SK-N-SH treated with all-trans-retinoic acid at 6 μM for 48 hours (cell line): ENCODE results near the gene LTBP1.

Experiments used
- ATAC-seq: fragments of 200-7000 bp; cut with Tn5 transposase; 3 replicates; pipeline ENCODE4 v1.9.1; 2020; ENCODE audit warnings: mild to moderate bottlenecking, moderate library complexity
- ARNTL ChIP-seq: fragments of 450-650 bp; formaldehyde crosslinking; IDR thresholded peaks from 2 replicates; pipeline ENCODE4 v1.5.0; 2020; ENCODE audit warnings: low read depth, mild to moderate bottlenecking, moderate library complexity, borderline replicate concordance
- CREB5 ChIP-seq: fragments of 250-450 bp; sonication (Bioruptor Pico); IDR thresholded peaks from 2 replicates; pipeline ENCODE4 v1.5.1; 2020; ENCODE audit warnings: low read depth, mild to moderate bottlenecking, moderate library complexity
- CSDC2 ChIP-seq: fragments of 250-450 bp; sonication (Bioruptor Pico); IDR thresholded peaks from 2 replicates; pipeline ENCODE4 v1.5.0; 2020; ENCODE audit warnings: mild to moderate bottlenecking, moderate library complexity
- CSRNP3 ChIP-seq: fragments of 250-450 bp; sonication (Bioruptor Pico); IDR thresholded peaks from 2 replicates; pipeline ENCODE4 v1.5.1; 2021; ENCODE audit warnings: mild to moderate bottlenecking, moderate library complexity
- ESRRG ChIP-seq: fragments of 250-450 bp; sonication (Bioruptor Pico); IDR thresholded peaks from 2 replicates; pipeline ENCODE4 v1.6.1; 2021; ENCODE audit warnings: mild to moderate bottlenecking
- GLIS3 ChIP-seq: fragments of 250-450 bp; sonication (Bioruptor Pico); IDR thresholded peaks from 2 replicates; pipeline ENCODE4 v1.5.0; 2020; ENCODE audit warnings: mild to moderate bottlenecking, moderate library complexity
- ISL1 ChIP-seq: fragments of 250-450 bp; sonication (Bioruptor Pico); IDR thresholded peaks from 2 replicates; pipeline ENCODE4 v2.1.2; 2022; ENCODE audit warnings: mild to moderate bottlenecking, moderate library complexity
- OSR1 ChIP-seq: fragments of 250-450 bp; sonication (Bioruptor Pico); IDR thresholded peaks from 2 replicates; pipeline ENCODE4 v1.8.0; 2022; ENCODE audit warnings: moderate library complexity, mild to moderate bottlenecking, inconsistent platforms
- PATZ1 ChIP-seq: fragments of 250-450 bp; sonication (Bioruptor Pico); IDR thresholded peaks from 2 replicates; pipeline ENCODE4 v1.8.0; 2020; ENCODE audit warnings: mild to moderate bottlenecking, moderate library complexity, borderline replicate concordance
- POU6F1 ChIP-seq: fragments of 250-450 bp; sonication (Bioruptor Pico); IDR thresholded peaks from 2 replicates; pipeline ENCODE4 v1.8.0; 2021; ENCODE audit warnings: low read depth, mild to moderate bottlenecking, moderate library complexity, borderline replicate concordance
- PPARA ChIP-seq: fragments of 250-450 bp; sonication (Bioruptor Pico); IDR thresholded peaks from 2 replicates; pipeline ENCODE4 v1.5.0; 2020; ENCODE audit warnings: mild to moderate bottlenecking, borderline replicate concordance
- RARB ChIP-seq: fragments of 250-450 bp; sonication (Bioruptor Pico); IDR thresholded peaks from 2 replicates; pipeline ENCODE4 v1.8.0; 2021; ENCODE audit warnings: mild to moderate bottlenecking, moderate library complexity
- SNAI2 ChIP-seq: fragments of 250-450 bp; sonication (Bioruptor Pico); IDR thresholded peaks from 2 replicates; pipeline ENCODE4 v1.5.0; 2020; ENCODE audit warnings: mild to moderate bottlenecking, moderate library complexity
- TCF4 ChIP-seq: fragments of 250-450 bp; sonication (Bioruptor Pico); IDR thresholded peaks from 2 replicates; pipeline ENCODE4 v1.8.0; 2021; ENCODE audit warnings: mild to moderate bottlenecking, moderate library complexity, borderline replicate concordance
- TOX ChIP-seq: fragments of 250-450 bp; sonication (Bioruptor Pico); IDR thresholded peaks from 2 replicates; pipeline ENCODE4 v1.8.0; 2021; ENCODE audit warnings: mild to moderate bottlenecking, moderate library complexity, borderline replicate concordance
- TSHZ2 ChIP-seq: fragments of 250-450 bp; sonication (Bioruptor Pico); IDR thresholded peaks from 2 replicates; pipeline ENCODE4 v1.5.0; 2020; ENCODE audit warnings: mild to moderate bottlenecking, moderate library complexity
- ZC3H10 ChIP-seq: fragments of 250-450 bp; sonication (Bioruptor Pico); IDR thresholded peaks from 2 replicates; pipeline ENCODE4 v1.5.1; 2021; ENCODE audit warnings: mild to moderate bottlenecking, moderate library complexity
- ZFP3 ChIP-seq: fragments of 250-450 bp; sonication (Bioruptor Pico); IDR thresholded peaks from 2 replicates; pipeline ENCODE4 v1.5.0; 2020; ENCODE audit warnings: mild to moderate bottlenecking, moderate library complexity
- ZFP30 ChIP-seq: fragments of 450-650 bp; formaldehyde crosslinking; IDR thresholded peaks from 2 replicates; pipeline ENCODE4 v1.5.0; 2022; ENCODE audit warnings: mild to moderate bottlenecking, moderate library complexity
- ZNF565 ChIP-seq: fragments of 450-650 bp; formaldehyde crosslinking; conservative IDR thresholded peaks from 2 replicates; pipeline ENCODE4 v1.5.0; 2020; ENCODE audit warnings: low read depth, mild to moderate bottlenecking, moderate library complexity
- ZNF70 ChIP-seq: fragments of 450-650 bp; formaldehyde crosslinking; IDR thresholded peaks from 2 replicates; pipeline ENCODE4 v1.5.0; 2020; ENCODE audit warnings: mild to moderate bottlenecking, moderate library complexity
- ZNF8 ChIP-seq: fragments of 450-650 bp; formaldehyde crosslinking; IDR thresholded peaks from 2 replicates; pipeline ENCODE4 v1.5.0; 2020; ENCODE audit warnings: mild to moderate bottlenecking, moderate library complexity

The LTBP1 gene

GRCh38 chr2:33298233-33298632, 351.5 kb downstream of the LTBP1 start:
- peak; percentile 84 for ATAC-seq
- 0 out of 2 replicates have a peak, but pooled peaks have one; percentile 0 for TF ChIP-seq CREB5 (CRISPR knock-in tag)
- no peak for TF ChIP-seq ESRRG (CRISPR knock-in tag)
- TF ChIP-seq ZNF70 (CRISPR knock-in tag), result no peak
- TF ChIP-seq ZFP30 (CRISPR knock-in tag), result no peak
- 0 out of 2 replicates have a peak, but pooled peaks have one; percentile 52 for TF ChIP-seq CSDC2
- TF ChIP-seq ARNTL (CRISPR knock-in tag), result no peak
- peak; percentile 88 for TF ChIP-seq ISL1
- TF ChIP-seq ZC3H10 (CRISPR knock-in tag), result peak; percentile 59; the same call in 1 of the 2 replicates
- no peak for TF ChIP-seq RARB (CRISPR knock-in tag)
- TF ChIP-seq TOX (CRISPR knock-in tag), result peak; percentile 55; the same call in 1 of the 2 replicates
- TF ChIP-seq POU6F1 (CRISPR knock-in tag), result no peak

GRCh38 chr2:33301355-33301754, 354.6 kb downstream of the LTBP1 start:
- no peak for ATAC-seq
- TF ChIP-seq ISL1 (no peak), ZC3H10 (CRISPR knock-in tag) (no peak), ESRRG (CRISPR knock-in tag) (no peak), PPARA (CRISPR knock-in tag) (no peak), ZFP3 (no peak)

- no peak for TF ChIP-seq ZFP3
- TF ChIP-seq ESRRG (CRISPR knock-in tag), result no peak
- TF ChIP-seq CREB5 (CRISPR knock-in tag), result no peak
- TF ChIP-seq CSDC2, result no peak
- no peak for TF ChIP-seq SNAI2 (CRISPR knock-in tag)
- TF ChIP-seq PATZ1 (CRISPR knock-in tag), result no peak
- TF ChIP-seq ARNTL (CRISPR knock-in tag), result no peak
- no peak for TF ChIP-seq ZNF8 (CRISPR knock-in tag)
- no peak for TF ChIP-seq GLIS3
- no peak for TF ChIP-seq ZNF565 (CRISPR knock-in tag)
- no peak for TF ChIP-seq CSRNP3
- TF ChIP-seq OSR1 (CRISPR knock-in tag), result no peak
- TF ChIP-seq RARB (CRISPR knock-in tag), result no peak
- no peak for TF ChIP-seq PPARA (CRISPR knock-in tag)
- TF ChIP-seq TSHZ2, result no peak
- no peak for TF ChIP-seq TCF4 (CRISPR knock-in tag)
- ATAC-seq, result no peak
Measured at GRCh38 chr2:33302348-33302747, 355.6 kb downstream of the LTBP1 start.
